ENCODE measurements around the gene NDUFS6. TPM values are rescaled to one million over a fixed set of nuclear protein-coding genes. Genes with fewer than 3 reads are reported as not detected.

The NDUFS6 gene
- total RNA-seq, 4 donors from 2014 or later = 38.9 to 64.5 (median 51.2) TPM

DNA sequence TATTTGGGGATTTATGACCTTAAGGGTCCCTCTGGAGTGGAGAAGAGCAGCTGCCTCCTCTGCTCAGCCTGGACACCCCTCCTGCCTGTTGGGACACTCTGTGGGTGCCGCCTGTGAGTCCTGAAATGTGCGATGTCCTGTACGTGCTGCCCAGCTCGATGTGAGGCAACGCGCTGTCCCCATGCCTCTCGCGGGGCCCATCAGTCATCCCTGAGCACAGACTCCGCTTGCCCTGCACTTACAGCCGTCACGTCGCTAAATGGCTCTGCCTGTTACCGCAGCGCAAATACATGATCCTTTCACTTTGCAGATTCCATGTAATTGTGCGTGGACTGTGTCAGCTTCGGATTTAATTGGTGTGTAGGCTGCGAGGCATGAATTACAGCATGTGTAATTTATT is 54.4 kb downstream of the NDUFS6 start:
- peaks cover 65% of the 10 kb centered on the region for H3K27me3 ChIP-seq
- 79% methylated on average over 14 of the region's 17 CpGs for WGBS
- TF ChIP-seq, protein P1, sequence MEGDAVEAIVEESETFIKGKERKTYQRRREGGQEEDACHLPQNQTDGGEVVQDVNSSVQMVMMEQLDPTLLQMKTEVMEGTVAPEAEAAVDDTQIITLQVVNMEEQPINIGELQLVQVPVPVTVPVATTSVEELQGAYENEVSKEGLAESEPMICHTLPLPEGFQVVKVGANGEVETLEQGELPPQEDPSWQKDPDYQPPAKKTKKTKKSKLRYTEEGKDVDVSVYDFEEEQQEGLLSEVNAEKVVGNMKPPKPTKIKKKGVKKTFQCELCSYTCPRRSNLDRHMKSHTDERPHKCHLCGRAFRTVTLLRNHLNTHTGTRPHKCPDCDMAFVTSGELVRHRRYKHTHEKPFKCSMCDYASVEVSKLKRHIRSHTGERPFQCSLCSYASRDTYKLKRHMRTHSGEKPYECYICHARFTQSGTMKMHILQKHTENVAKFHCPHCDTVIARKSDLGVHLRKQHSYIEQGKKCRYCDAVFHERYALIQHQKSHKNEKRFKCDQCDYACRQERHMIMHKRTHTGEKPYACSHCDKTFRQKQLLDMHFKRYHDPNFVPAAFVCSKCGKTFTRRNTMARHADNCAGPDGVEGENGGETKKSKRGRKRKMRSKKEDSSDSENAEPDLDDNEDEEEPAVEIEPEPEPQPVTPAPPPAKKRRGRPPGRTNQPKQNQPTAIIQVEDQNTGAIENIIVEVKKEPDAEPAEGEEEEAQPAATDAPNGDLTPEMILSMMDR (IDR thresholded peaks at IDR 0.05) = no peak
- TF ChIP-seq POLR2AphosphoS5 (IDR thresholded peaks at IDR 0.05) (no peak), POLR2A (IDR thresholded peaks at IDR 0.05) (no peak), EP300 (IDR thresholded peaks at IDR 0.05) (no peak)

GRCh38 chr5:1856596-1857255 is 55.5 kb downstream of the NDUFS6 start:
- peaks cover under 1% of the 10 kb centered on the region for H3K4me1 ChIP-seq
- peak overlapping the region; percentile 28 for H3K4me3 ChIP-seq
- 61% methylated on average over 16 of the region's 49 CpGs for WGBS
- no peaks in the 10 kb centered on the region for H3K36me3 ChIP-seq
- peaks cover 58% of the 10 kb centered on the region for H3K27me3 ChIP-seq
- no peak overlapping the region for H3K27ac ChIP-seq
- no peak for DNase-seq (ENCODE audit: low spot score in 2 of 2)
- no peak for TF ChIP-seq EP300 (IDR thresholded peaks at IDR 0.05)
- TF ChIP-seq POLR2A (IDR thresholded peaks at IDR 0.05) = no peak
- no peaks in the 10 kb centered on the region for H3K9me3 ChIP-seq

More for the DNA sequence above, 54.4 kb downstream of the NDUFS6 start:
- Histone ChIP-seq H3K4me3 (no peak overlapping the region), H3K9me3 (no peaks in the 10 kb centered on the region), H3K36me3 (no peaks in the 10 kb centered on the region), H3K4me1 (peaks cover 11% of the 10 kb centered on the region), H3K27ac (no peak overlapping the region)
- DNase-seq (ENCODE audit: low spot score in 2 of 2) = no peak

DNA sequence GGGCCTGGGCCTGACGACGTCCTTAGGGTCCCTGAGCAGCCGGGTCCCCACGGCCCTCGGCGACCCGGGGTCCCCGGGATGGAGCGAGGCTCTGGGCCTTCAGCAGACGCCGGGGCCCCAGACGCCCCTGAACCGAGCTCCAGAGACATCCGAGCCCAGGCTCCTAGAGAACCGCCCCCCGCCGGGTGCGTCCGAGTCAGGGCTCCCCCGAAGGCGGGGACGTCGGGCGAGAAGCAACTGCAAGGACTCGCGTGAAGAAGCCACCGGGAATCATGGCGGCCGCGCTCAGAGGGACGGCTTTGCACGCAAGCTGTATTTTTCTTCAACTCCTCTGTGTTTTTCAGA is 56.0 kb downstream of the NDUFS6 start:
- H3K4me1 ChIP-seq = no peaks in the 10 kb centered on the region
- no peak for DNase-seq (ENCODE audit: low spot score in 2 of 2)
- H3K27ac ChIP-seq = no peak overlapping the region
- peaks cover 56% of the 10 kb centered on the region for H3K27me3 ChIP-seq
- no peak for TF ChIP-seq POLR2AphosphoS5 (IDR thresholded peaks at IDR 0.05)
- no peak for TF ChIP-seq EP300 (IDR thresholded peaks at IDR 0.05)
- no peak for TF ChIP-seq POLR2A (IDR thresholded peaks at IDR 0.05)
- TF ChIP-seq, protein P1 (IDR thresholded peaks at IDR 0.05) = no peak
- H3K36me3 ChIP-seq = no peaks in the 10 kb centered on the region
- 83% methylated on average over 15 of the region's 32 CpGs for WGBS
- no peak overlapping the region for H3K4me3 ChIP-seq
- H3K9me3 ChIP-seq = no peaks in the 10 kb centered on the region

- Histone ChIP-seq H3K9me3 (no peaks in the 10 kb centered on the region), H3K27ac (no peak overlapping the region), H3K36me3 (no peaks in the 10 kb centered on the region), H3K27me3 (peaks cover 59% of the 10 kb centered on the region), H3K4me3 (no peak overlapping the region), H3K4me1 (no peaks in the 10 kb centered on the region)
- no peak for TF ChIP-seq POLR2AphosphoS5 (IDR thresholded peaks at IDR 0.05)
- no peak for TF ChIP-seq POLR2A (IDR thresholded peaks at IDR 0.05)
- TF ChIP-seq, protein P1 (IDR thresholded peaks at IDR 0.05) = no peak
- TF ChIP-seq EP300 (IDR thresholded peaks at IDR 0.05) = no peak
- WGBS = 92% methylated on average over 16 of the region's 16 CpGs
- no peak for DNase-seq (ENCODE audit: low spot score in 2 of 2)
These were observed 57.2 kb downstream of the NDUFS6 start for GRCh38 chr5:1858436-1858835.

- Histone ChIP-seq H3K27ac (no peak overlapping the region), H3K9me3 (no peaks in the 10 kb centered on the region), H3K27me3 (peaks cover 58% of the 10 kb centered on the region), H3K4me3 (no peak overlapping the region), H3K36me3 (no peaks in the 10 kb centered on the region), H3K4me1 (no peaks in the 10 kb centered on the region)
- 53% methylated on average over 9 of the region's 10 CpGs for WGBS
- no peak for DNase-seq (ENCODE audit: low spot score in 2 of 2)
- TF ChIP-seq POLR2A (IDR thresholded peaks at IDR 0.05) (no peak), EP300 (IDR thresholded peaks at IDR 0.05) (no peak), POLR2AphosphoS5 (IDR thresholded peaks at IDR 0.05) (no peak)
- TF ChIP-seq, protein P1 (IDR thresholded peaks at IDR 0.05) = no peak
These were observed 57.9 kb downstream of the NDUFS6 start for GRCh38 chr5:1859099-1859498.
